SK-N-SH treated with all-trans-retinoic acid at 6 μM for 48 hours (cell line): Measurements from ENCODE around the gene UROC1.

ENCODE experiments used
- ATAC-seq: fragments of 200-7000 bp; cut with Tn5 transposase; 3 replicates; pipeline ENCODE4 v1.9.1; 2020; ENCODE audit warnings: mild to moderate bottlenecking, moderate library complexity
- ARNTL ChIP-seq: fragments of 450-650 bp; formaldehyde crosslinking; IDR thresholded peaks from 2 replicates; pipeline ENCODE4 v1.5.0; 2020; ENCODE audit warnings: low read depth, mild to moderate bottlenecking, moderate library complexity, borderline replicate concordance
- CSDC2 ChIP-seq: fragments of 250-450 bp; sonication (Bioruptor Pico); IDR thresholded peaks from 2 replicates; pipeline ENCODE4 v1.5.0; 2020; ENCODE audit warnings: mild to moderate bottlenecking, moderate library complexity
- ESRRG ChIP-seq: fragments of 250-450 bp; sonication (Bioruptor Pico); IDR thresholded peaks from 2 replicates; pipeline ENCODE4 v1.6.1; 2021; ENCODE audit warnings: mild to moderate bottlenecking
- GLIS3 ChIP-seq: fragments of 250-450 bp; sonication (Bioruptor Pico); IDR thresholded peaks from 2 replicates; pipeline ENCODE4 v1.5.0; 2020; ENCODE audit warnings: mild to moderate bottlenecking, moderate library complexity
- ISL1 ChIP-seq: fragments of 250-450 bp; sonication (Bioruptor Pico); IDR thresholded peaks from 2 replicates; pipeline ENCODE4 v2.1.2; 2022; ENCODE audit warnings: mild to moderate bottlenecking, moderate library complexity
- OSR1 ChIP-seq: fragments of 250-450 bp; sonication (Bioruptor Pico); IDR thresholded peaks from 2 replicates; pipeline ENCODE4 v1.8.0; 2022; ENCODE audit warnings: moderate library complexity, mild to moderate bottlenecking, inconsistent platforms
- PPARA ChIP-seq: fragments of 250-450 bp; sonication (Bioruptor Pico); IDR thresholded peaks from 2 replicates; pipeline ENCODE4 v1.5.0; 2020; ENCODE audit warnings: mild to moderate bottlenecking, borderline replicate concordance
- RARB ChIP-seq: fragments of 250-450 bp; sonication (Bioruptor Pico); IDR thresholded peaks from 2 replicates; pipeline ENCODE4 v1.8.0; 2021; ENCODE audit warnings: mild to moderate bottlenecking, moderate library complexity
- SNAI2 ChIP-seq: fragments of 250-450 bp; sonication (Bioruptor Pico); IDR thresholded peaks from 2 replicates; pipeline ENCODE4 v1.5.0; 2020; ENCODE audit warnings: mild to moderate bottlenecking, moderate library complexity
- TCF4 ChIP-seq: fragments of 250-450 bp; sonication (Bioruptor Pico); IDR thresholded peaks from 2 replicates; pipeline ENCODE4 v1.8.0; 2021; ENCODE audit warnings: mild to moderate bottlenecking, moderate library complexity, borderline replicate concordance
- TOX ChIP-seq: fragments of 250-450 bp; sonication (Bioruptor Pico); IDR thresholded peaks from 2 replicates; pipeline ENCODE4 v1.8.0; 2021; ENCODE audit warnings: mild to moderate bottlenecking, moderate library complexity, borderline replicate concordance
- ZC3H10 ChIP-seq: fragments of 250-450 bp; sonication (Bioruptor Pico); IDR thresholded peaks from 2 replicates; pipeline ENCODE4 v1.5.1; 2021; ENCODE audit warnings: mild to moderate bottlenecking, moderate library complexity
- ZFP3 ChIP-seq: fragments of 250-450 bp; sonication (Bioruptor Pico); IDR thresholded peaks from 2 replicates; pipeline ENCODE4 v1.5.0; 2020; ENCODE audit warnings: mild to moderate bottlenecking, moderate library complexity
- ZFP30 ChIP-seq: fragments of 450-650 bp; formaldehyde crosslinking; IDR thresholded peaks from 2 replicates; pipeline ENCODE4 v1.5.0; 2022; ENCODE audit warnings: mild to moderate bottlenecking, moderate library complexity
- ZNF565 ChIP-seq: fragments of 450-650 bp; formaldehyde crosslinking; conservative IDR thresholded peaks from 2 replicates; pipeline ENCODE4 v1.5.0; 2020; ENCODE audit warnings: low read depth, mild to moderate bottlenecking, moderate library complexity
- ZNF70 ChIP-seq: fragments of 450-650 bp; formaldehyde crosslinking; IDR thresholded peaks from 2 replicates; pipeline ENCODE4 v1.5.0; 2020; ENCODE audit warnings: mild to moderate bottlenecking, moderate library complexity
- ZNF8 ChIP-seq: fragments of 450-650 bp; formaldehyde crosslinking; IDR thresholded peaks from 2 replicates; pipeline ENCODE4 v1.5.0; 2020; ENCODE audit warnings: mild to moderate bottlenecking, moderate library complexity
- TF ChIP-seq, protein P1 (sequence below): fragments of 250-450 bp; sonication (Bioruptor Pico); IDR thresholded peaks from 2 replicates; pipeline ENCODE4 v1.5.1; 2020; ENCODE audit warnings: low read depth, mild to moderate bottlenecking, moderate library complexity
- TF ChIP-seq, protein P2 (sequence below): fragments of 250-450 bp; sonication (Bioruptor Pico); IDR thresholded peaks from 2 replicates; pipeline ENCODE4 v1.8.0; 2021; ENCODE audit warnings: low read depth, mild to moderate bottlenecking, moderate library complexity, borderline replicate concordance
- TF ChIP-seq, protein P3 (sequence below): fragments of 250-450 bp; sonication (Bioruptor Pico); IDR thresholded peaks from 2 replicates; pipeline ENCODE4 v1.5.0; 2020; ENCODE audit warnings: mild to moderate bottlenecking, moderate library complexity
- TF ChIP-seq, protein P4 (sequence below): fragments of 250-450 bp; sonication (Bioruptor Pico); IDR thresholded peaks from 2 replicates; pipeline ENCODE4 v1.8.0; 2020; ENCODE audit warnings: mild to moderate bottlenecking, moderate library complexity, borderline replicate concordance
- TF ChIP-seq, protein P5 (sequence below): fragments of 250-450 bp; sonication (Bioruptor Pico); IDR thresholded peaks from 2 replicates; pipeline ENCODE4 v1.5.1; 2021; ENCODE audit warnings: mild to moderate bottlenecking, moderate library complexity

The UROC1 gene

DNA sequence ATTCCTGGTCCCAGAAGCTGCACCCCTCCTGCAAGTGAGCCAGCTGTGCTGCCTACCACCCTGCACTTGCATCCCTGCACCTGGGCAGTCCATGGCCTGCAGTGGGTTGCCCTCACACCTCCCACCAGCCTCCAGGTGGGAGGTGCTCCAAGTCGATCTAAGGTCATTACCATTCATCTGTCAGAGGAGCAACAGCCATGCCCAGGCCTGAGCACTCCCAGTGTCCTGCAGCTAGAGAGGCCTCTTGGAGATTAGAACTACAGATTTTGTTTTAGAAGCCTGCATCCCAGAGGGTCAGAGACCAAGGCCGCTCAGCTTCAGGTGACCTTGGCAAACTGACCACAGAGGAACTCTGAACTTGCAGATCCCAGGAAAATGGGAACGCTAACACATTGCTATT lies 32.9 kb downstream of the UROC1 start:
- no peak for ATAC-seq
- TF ChIP-seq ISL1 (CRISPR knock-in tag) (no peak), ARNTL (no peak), GLIS3 (no peak), ESRRG (CRISPR knock-in tag) (no peak), RARB (CRISPR knock-in tag) (no peak), ZNF565 (no peak), ZFP3 (CRISPR knock-in tag) (no peak), ZC3H10 (no peak), TCF4 (CRISPR knock-in tag) (no peak), ZNF8 (no peak), ZFP30 (no peak), OSR1 (CRISPR knock-in tag) (no peak)
- TF ChIP-seq, protein P1, sequence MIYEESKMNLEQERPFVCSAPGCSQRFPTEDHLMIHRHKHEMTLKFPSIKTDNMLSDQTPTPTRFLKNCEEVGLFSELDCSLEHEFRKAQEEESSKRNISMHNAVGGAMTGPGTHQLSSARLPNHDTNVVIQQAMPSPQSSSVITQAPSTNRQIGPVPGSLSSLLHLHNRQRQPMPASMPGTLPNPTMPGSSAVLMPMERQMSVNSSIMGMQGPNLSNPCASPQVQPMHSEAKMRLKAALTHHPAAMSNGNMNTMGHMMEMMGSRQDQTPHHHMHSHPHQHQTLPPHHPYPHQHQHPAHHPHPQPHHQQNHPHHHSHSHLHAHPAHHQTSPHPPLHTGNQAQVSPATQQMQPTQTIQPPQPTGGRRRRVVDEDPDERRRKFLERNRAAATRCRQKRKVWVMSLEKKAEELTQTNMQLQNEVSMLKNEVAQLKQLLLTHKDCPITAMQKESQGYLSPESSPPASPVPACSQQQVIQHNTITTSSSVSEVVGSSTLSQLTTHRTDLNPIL (CRISPR knock-in tag) = no peak
- TF ChIP-seq, protein P2, sequence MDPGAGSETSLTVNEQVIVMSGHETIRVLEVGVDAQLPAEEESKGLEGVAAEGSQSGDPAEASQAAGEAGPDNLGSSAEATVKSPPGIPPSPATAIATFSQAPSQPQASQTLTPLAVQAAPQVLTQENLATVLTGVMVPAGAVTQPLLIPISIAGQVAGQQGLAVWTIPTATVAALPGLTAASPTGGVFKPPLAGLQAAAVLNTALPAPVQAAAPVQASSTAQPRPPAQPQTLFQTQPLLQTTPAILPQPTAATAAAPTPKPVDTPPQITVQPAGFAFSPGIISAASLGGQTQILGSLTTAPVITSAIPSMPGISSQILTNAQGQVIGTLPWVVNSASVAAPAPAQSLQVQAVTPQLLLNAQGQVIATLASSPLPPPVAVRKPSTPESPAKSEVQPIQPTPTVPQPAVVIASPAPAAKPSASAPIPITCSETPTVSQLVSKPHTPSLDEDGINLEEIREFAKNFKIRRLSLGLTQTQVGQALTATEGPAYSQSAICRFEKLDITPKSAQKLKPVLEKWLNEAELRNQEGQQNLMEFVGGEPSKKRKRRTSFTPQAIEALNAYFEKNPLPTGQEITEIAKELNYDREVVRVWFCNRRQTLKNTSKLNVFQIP = no peak
- TF ChIP-seq, protein P3, sequence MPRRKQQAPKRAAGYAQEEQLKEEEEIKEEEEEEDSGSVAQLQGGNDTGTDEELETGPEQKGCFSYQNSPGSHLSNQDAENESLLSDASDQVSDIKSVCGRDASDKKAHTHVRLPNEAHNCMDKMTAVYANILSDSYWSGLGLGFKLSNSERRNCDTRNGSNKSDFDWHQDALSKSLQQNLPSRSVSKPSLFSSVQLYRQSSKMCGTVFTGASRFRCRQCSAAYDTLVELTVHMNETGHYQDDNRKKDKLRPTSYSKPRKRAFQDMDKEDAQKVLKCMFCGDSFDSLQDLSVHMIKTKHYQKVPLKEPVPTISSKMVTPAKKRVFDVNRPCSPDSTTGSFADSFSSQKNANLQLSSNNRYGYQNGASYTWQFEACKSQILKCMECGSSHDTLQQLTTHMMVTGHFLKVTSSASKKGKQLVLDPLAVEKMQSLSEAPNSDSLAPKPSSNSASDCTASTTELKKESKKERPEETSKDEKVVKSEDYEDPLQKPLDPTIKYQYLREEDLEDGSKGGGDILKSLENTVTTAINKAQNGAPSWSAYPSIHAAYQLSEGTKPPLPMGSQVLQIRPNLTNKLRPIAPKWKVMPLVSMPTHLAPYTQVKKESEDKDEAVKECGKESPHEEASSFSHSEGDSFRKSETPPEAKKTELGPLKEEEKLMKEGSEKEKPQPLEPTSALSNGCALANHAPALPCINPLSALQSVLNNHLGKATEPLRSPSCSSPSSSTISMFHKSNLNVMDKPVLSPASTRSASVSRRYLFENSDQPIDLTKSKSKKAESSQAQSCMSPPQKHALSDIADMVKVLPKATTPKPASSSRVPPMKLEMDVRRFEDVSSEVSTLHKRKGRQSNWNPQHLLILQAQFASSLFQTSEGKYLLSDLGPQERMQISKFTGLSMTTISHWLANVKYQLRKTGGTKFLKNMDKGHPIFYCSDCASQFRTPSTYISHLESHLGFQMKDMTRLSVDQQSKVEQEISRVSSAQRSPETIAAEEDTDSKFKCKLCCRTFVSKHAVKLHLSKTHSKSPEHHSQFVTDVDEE (CRISPR knock-in tag) = no peak
- TF ChIP-seq, protein P4, sequence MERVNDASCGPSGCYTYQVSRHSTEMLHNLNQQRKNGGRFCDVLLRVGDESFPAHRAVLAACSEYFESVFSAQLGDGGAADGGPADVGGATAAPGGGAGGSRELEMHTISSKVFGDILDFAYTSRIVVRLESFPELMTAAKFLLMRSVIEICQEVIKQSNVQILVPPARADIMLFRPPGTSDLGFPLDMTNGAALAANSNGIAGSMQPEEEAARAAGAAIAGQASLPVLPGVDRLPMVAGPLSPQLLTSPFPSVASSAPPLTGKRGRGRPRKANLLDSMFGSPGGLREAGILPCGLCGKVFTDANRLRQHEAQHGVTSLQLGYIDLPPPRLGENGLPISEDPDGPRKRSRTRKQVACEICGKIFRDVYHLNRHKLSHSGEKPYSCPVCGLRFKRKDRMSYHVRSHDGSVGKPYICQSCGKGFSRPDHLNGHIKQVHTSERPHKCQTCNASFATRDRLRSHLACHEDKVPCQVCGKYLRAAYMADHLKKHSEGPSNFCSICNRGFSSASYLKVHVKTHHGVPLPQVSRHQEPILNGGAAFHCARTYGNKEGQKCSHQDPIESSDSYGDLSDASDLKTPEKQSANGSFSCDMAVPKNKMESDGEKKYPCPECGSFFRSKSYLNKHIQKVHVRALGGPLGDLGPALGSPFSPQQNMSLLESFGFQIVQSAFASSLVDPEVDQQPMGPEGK = no peak

DNA sequence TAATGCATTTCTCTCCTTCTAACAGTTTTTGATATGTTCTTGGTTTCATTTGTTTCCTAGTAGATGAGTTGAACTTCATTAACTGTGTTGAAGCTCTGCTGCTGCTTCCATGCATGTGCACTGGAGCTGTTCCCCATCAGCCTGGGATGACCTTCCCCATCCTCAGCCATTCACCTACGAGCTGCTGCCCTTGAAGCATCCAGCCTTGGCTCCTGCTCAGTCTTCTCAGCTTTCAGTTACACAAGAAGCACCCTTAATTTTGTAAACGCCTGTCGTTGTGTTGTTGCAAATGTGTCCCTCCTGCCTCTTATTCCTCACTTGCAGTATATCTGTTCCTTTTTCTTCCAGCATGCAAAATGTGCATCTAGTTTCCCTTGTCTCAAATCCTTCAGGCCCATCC lies 33.4 kb downstream of the UROC1 start:
- ATAC-seq = no peak
- TF ChIP-seq OSR1 (CRISPR knock-in tag) = no peak
- no peak for TF ChIP-seq ZNF8
- TF ChIP-seq SNAI2 = no peak
- TF ChIP-seq ZNF565 = no peak
- no peak for TF ChIP-seq ESRRG (CRISPR knock-in tag)
- no peak for TF ChIP-seq TOX (CRISPR knock-in tag)
- TF ChIP-seq, protein P5, sequence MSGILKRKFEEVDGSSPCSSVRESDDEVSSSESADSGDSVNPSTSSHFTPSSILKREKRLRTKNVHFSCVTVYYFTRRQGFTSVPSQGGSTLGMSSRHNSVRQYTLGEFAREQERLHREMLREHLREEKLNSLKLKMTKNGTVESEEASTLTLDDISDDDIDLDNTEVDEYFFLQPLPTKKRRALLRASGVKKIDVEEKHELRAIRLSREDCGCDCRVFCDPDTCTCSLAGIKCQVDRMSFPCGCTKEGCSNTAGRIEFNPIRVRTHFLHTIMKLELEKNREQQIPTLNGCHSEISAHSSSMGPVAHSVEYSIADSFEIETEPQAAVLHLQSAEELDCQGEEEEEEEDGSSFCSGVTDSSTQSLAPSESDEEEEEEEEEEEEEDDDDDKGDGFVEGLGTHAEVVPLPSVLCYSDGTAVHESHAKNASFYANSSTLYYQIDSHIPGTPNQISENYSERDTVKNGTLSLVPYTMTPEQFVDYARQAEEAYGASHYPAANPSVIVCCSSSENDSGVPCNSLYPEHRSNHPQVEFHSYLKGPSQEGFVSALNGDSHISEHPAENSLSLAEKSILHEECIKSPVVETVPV = no peak
- TF ChIP-seq GLIS3 = no peak
- TF ChIP-seq ARNTL = no peak

DNA sequence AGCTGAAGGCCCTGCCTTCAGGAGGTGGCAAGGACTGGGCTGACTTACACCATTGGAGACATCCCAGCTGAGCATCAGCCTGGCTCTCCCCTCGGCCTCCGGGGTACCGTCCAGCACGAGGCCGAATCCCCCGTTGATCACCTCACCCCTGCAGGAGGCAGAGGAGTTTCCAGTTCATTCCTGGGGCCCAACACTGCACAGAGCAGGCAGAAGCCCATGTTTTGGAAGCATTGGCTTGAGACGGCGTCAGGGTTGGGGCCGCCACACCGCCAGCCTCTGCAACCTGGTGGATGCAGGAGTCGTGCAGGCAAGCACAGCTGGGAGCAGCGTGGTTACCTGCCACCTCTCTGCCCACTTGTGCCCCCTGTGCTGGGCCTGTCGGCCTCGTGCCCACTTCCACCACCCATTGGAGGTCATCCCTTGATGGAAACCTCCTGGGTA lies 34.2 kb downstream of the UROC1 start:
- TF ChIP-seq, protein P3 (CRISPR knock-in tag) = no peak
- TF ChIP-seq OSR1 (CRISPR knock-in tag) (no peak), ZNF70 (CRISPR knock-in tag) (no peak), ISL1 (CRISPR knock-in tag) (no peak), ZNF565 (no peak), ZC3H10 (no peak), PPARA (CRISPR knock-in tag) (no peak), SNAI2 (no peak), ZFP3 (CRISPR knock-in tag) (no peak), ZFP30 (no peak), GLIS3 (no peak), CSDC2 (no peak), ZNF8 (no peak)
- TF ChIP-seq, protein P2 = no peak
- TF ChIP-seq, protein P5 = no peak
- ATAC-seq = no peak
